Mesendoderm (in vitro differentiated cells): Measurements from ENCODE around the gene CDCP2.

ENCODE experiments used
- DNase-seq: peaks from one replicate; pipeline ENCODE4 v3.0.0; 2013
- H2AK5ac ChIP-seq: 2 replicates; pipeline ENCODE4 v1.6.1; 2013; ENCODE audit warnings: low read length, inconsistent platforms
- H2BK120ac ChIP-seq: 2 replicates; pipeline ENCODE4 v1.6.1; 2013; ENCODE audit warnings: low read depth, mild to moderate bottlenecking, low read length, moderate library complexity, mixed read lengths
- H2BK15ac ChIP-seq: replicated peaks from 2 replicates; pipeline ENCODE4 v1.6.1; 2013; ENCODE audit warnings: low read depth, mild to moderate bottlenecking, moderate library complexity
- H2BK5ac ChIP-seq: 2 replicates; pipeline ENCODE4 v1.6.1; 2013; ENCODE audit warnings: low read length, inconsistent platforms
- H3K18ac ChIP-seq: 2 replicates; pipeline ENCODE4 v1.6.1; 2013; ENCODE audit warnings: mild to moderate bottlenecking, low read length, mixed read lengths
- H3K23ac ChIP-seq: one replicate; pipeline ENCODE4 v1.6.1; 2013; ENCODE audit warnings: low read length
- H3K27ac ChIP-seq: 2 replicates; pipeline ENCODE4 v1.5.1; 2013; ENCODE audit warnings: low read depth, mild to moderate bottlenecking, inconsistent platforms, low read length, moderate library complexity
- H3K27me3 ChIP-seq: 2 replicates; pipeline ENCODE4 v1.6.1; 2013; ENCODE audit warnings: low read length, control low read depth, mild to moderate bottlenecking, inconsistent platforms; ENCODE audit not compliant: insufficient read depth, poor library complexity
- H3K36me3 ChIP-seq: 2 replicates; pipeline ENCODE4 v1.6.1; 2013; ENCODE audit warnings: low read length, inconsistent platforms; ENCODE audit not compliant: control insufficient read depth, insufficient read depth
- H3K4ac ChIP-seq: one replicate; pipeline ENCODE4 v1.6.1; 2013; ENCODE audit warnings: low read depth, mild to moderate bottlenecking, low read length, moderate library complexity
- H3K4me1 ChIP-seq: 2 replicates; pipeline ENCODE4 v1.6.1; 2013; ENCODE audit warnings: low read depth, low read length, inconsistent platforms; ENCODE audit not compliant: control insufficient read depth
- H3K4me2 ChIP-seq: 2 replicates; pipeline ENCODE4 v1.6.1; 2013; ENCODE audit warnings: low read length
- H3K4me3 ChIP-seq: 2 replicates; pipeline ENCODE4 v1.5.1; 2013; ENCODE audit warnings: mild to moderate bottlenecking, low read length
- H3K56ac ChIP-seq: one replicate; pipeline ENCODE4 v1.6.1; 2013; ENCODE audit warnings: low read length
- H3K79me1 ChIP-seq: 2 replicates; pipeline ENCODE4 v1.6.1; 2013; ENCODE audit warnings: low read length, inconsistent platforms
- H3K79me2 ChIP-seq: 2 replicates; pipeline ENCODE4 v1.6.1; 2013; ENCODE audit warnings: mild to moderate bottlenecking, low read length; ENCODE audit not compliant: control insufficient read depth, insufficient read depth
- H3K9ac ChIP-seq: 2 replicates; pipeline ENCODE4 v1.6.1; 2013; ENCODE audit warnings: low read length, inconsistent platforms
- H4K5ac ChIP-seq: one replicate; pipeline ENCODE4 v1.6.1; 2013; ENCODE audit warnings: low read length
- H4K8ac ChIP-seq: one replicate; pipeline ENCODE4 v1.6.1; 2013; ENCODE audit warnings: low read depth, mild to moderate bottlenecking, control low read depth, low read length, moderate library complexity
- WGBS: extraction: QIAGEN DNeasy Blood & Tissue Kit; methylation state at CpG from one replicate; pipeline ENCODE4 v1.1.7; 2013; ENCODE audit warnings: low lambda C conversion rate, missing lambda C conversion rate; ENCODE audit not compliant: insufficient coverage; ENCODE audit errors: extremely low coverage; 5-methylcytosine and 5-hydroxymethylcytosine counted together

Gene CDCP2

GRCh38 chr1:54120018-54120697, 32.6 kb downstream of the CDCP2 start:
- Histone ChIP-seq H3K27ac (no peak overlapping the region), H4K5ac (no peak overlapping the region), H2BK120ac (no peak overlapping the region), H3K23ac (no peak overlapping the region), H3K4me3 (no peak overlapping the region), H3K4me2 (no peak overlapping the region), H3K18ac (no peak overlapping the region), H2BK5ac (no peak overlapping the region), H3K9ac (no peak overlapping the region), H3K79me2 (no peaks in the 10 kb centered on the region), H3K79me1 (no peaks in the 10 kb centered on the region), H2AK5ac (peak overlapping the region; percentile 73), H3K27me3 (no peaks in the 10 kb centered on the region), H3K36me3 (no peaks in the 10 kb centered on the region), H3K4ac (no peak overlapping the region), H3K56ac (no peak overlapping the region), H4K8ac (no peak overlapping the region), H3K4me1 (no peaks in the 10 kb centered on the region), H2BK15ac (no peak overlapping the region)
- no peak for DNase-seq
- 100% methylated on average over 4 of the region's 13 CpGs for WGBS

GRCh38 chr1:54118704-54119103, 34.1 kb downstream of the CDCP2 start:
- Histone ChIP-seq H4K8ac (no peak overlapping the region), H3K18ac (no peak overlapping the region), H3K27ac (no peak overlapping the region), H3K56ac (no peak overlapping the region), H3K79me2 (no peaks in the 10 kb centered on the region), H3K36me3 (no peaks in the 10 kb centered on the region), H3K9ac (no peak overlapping the region), H3K79me1 (no peaks in the 10 kb centered on the region), H2BK5ac (no peak overlapping the region), H3K4me1 (no peaks in the 10 kb centered on the region), H2AK5ac (no peak overlapping the region), H3K27me3 (no peaks in the 10 kb centered on the region), H2BK120ac (no peak overlapping the region), H3K4me2 (no peak overlapping the region), H3K4ac (no peak overlapping the region), H2BK15ac (no peak overlapping the region), H3K4me3 (no peak overlapping the region), H4K5ac (no peak overlapping the region), H3K23ac (no peak overlapping the region)
- no peak for DNase-seq
- no CpG with 5 or more reads among the region's 8 CpGs for WGBS

DNA sequence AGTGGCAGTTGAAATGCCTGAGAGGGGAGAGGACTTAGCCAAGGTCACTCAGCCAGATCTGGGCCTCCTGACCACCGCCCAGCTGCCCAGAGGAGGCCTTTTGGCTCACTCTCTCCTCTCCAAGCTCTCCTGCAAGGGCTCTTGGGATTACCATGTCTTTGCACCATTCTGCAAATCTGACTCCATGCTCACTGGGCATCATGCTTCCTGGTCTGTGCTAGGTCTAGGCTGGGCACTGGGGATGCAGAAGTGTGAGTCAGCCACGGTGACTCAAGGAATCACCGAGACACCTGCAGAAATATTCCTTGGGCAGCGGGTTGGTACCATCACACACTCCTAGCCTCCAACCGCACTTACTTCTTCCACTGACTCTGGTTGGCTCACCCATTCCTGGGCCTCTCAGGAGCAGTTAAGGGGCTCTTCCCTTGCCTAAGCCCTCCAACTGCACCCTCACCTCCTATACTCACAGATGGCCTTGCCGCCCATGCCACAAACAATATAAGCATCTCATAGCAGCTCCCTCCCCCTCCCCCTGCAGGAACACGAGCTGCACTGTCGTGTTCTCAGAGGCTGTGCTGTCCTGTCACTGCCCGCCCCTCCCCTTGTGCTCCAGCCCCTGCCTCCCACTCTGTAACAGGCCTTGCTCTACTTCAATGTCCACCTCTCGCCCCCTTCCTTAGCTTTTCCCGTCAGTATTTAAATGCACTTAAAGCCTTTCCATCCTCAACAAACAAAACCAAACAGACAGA, 34.8 kb downstream of the CDCP2 start:
- H3K27ac ChIP-seq, result no peak overlapping the region
- WGBS, result no CpG with 5 or more reads among the region's 11 CpGs
- no peak overlapping the region for H3K23ac ChIP-seq
- H3K4me2 ChIP-seq, result no peak overlapping the region
- H2AK5ac ChIP-seq, result no peak overlapping the region
- H2BK5ac ChIP-seq, result no peak overlapping the region
- H3K9ac ChIP-seq, result no peak overlapping the region
- H3K18ac ChIP-seq, result no peak overlapping the region
- H3K27me3 ChIP-seq, result no peaks in the 10 kb centered on the region
- H3K56ac ChIP-seq, result no peak overlapping the region
- no peak overlapping the region for H3K4ac ChIP-seq
- no peak for DNase-seq
- H3K79me1 ChIP-seq, result no peaks in the 10 kb centered on the region
- no peak overlapping the region for H2BK15ac ChIP-seq
- H3K4me1 ChIP-seq, result no peaks in the 10 kb centered on the region
- H3K4me3 ChIP-seq, result no peak overlapping the region
- no peak overlapping the region for H4K8ac ChIP-seq
- H2BK120ac ChIP-seq, result no peak overlapping the region
- no peak overlapping the region for H4K5ac ChIP-seq
- H3K36me3 ChIP-seq, result no peaks in the 10 kb centered on the region
- H3K79me2 ChIP-seq, result no peaks in the 10 kb centered on the region

DNA sequence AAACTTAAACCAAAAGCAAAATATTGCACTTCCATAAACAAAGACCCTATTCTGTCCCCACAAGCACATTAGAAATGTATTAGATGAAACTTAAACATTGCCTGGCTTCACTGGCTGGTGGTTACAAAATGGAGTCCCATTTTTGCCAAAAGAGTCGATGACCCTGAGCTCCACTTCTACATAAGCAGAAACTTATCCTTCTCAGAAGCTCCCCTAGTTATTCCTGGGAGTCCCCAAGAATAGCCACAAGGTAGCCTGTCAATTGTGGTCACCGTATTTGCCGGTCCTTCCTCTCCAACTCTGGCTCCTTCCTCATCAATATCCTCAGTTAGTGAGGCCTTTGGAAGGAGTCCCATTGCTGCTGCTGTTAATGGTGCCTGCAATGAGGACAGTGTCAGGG, 37.3 kb downstream of the CDCP2 start:
- WGBS, result no CpG with 5 or more reads among the region's 3 CpGs

DNA sequence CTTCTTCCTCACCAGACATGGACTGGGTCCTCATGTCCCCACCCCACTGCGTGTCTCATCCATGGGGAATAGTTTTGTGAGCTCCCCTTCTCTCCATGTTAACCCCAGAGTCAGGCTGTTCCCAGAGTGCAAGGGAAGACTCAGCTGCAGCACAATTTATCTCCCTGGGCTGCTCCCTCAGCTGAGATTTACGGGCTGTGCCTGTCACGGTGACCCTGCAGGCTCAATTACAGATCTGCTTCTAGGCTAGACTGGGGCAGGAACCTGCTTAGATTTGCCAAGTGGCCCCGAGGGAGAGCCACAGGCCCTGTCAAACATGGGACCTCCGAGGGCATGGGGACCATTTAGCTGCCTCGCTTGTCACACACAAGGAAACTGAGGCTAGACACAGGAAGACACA, 37.8 kb downstream of the CDCP2 start:
- Histone ChIP-seq H3K79me2 (no peaks in the 10 kb centered on the region), H3K4me2 (no peak overlapping the region), H2BK5ac (no peak overlapping the region), H3K36me3 (no peaks in the 10 kb centered on the region), H3K56ac (no peak overlapping the region), H3K79me1 (no peaks in the 10 kb centered on the region), H2BK15ac (no peak overlapping the region), H3K9ac (no peak overlapping the region), H3K4me3 (no peak overlapping the region), H3K4ac (no peak overlapping the region), H2BK120ac (no peak overlapping the region), H4K8ac (no peak overlapping the region), H3K27me3 (no peaks in the 10 kb centered on the region), H4K5ac (no peak overlapping the region), H2AK5ac (no peak overlapping the region), H3K27ac (no peak overlapping the region), H3K4me1 (no peaks in the 10 kb centered on the region), H3K18ac (no peak overlapping the region), H3K23ac (no peak overlapping the region)
- no CpG with 5 or more reads among the region's 6 CpGs for WGBS
- DNase-seq, result no peak

More for the DNA sequence above, 37.3 kb downstream of the CDCP2 start:
- H4K5ac ChIP-seq, result no peak overlapping the region
- no peak overlapping the region for H4K8ac ChIP-seq
- no peak overlapping the region for H3K56ac ChIP-seq
- H3K27me3 ChIP-seq, result no peaks in the 10 kb centered on the region
- H3K18ac ChIP-seq, result no peak overlapping the region
- H2BK15ac ChIP-seq, result no peak overlapping the region
- H3K79me2 ChIP-seq, result no peaks in the 10 kb centered on the region
- no peaks in the 10 kb centered on the region for H3K36me3 ChIP-seq
- no peak overlapping the region for H2BK5ac ChIP-seq
- H2BK120ac ChIP-seq, result no peak overlapping the region
- no peak overlapping the region for H2AK5ac ChIP-seq
- no peak for DNase-seq
- no peaks in the 10 kb centered on the region for H3K4me1 ChIP-seq
- no peak overlapping the region for H3K4me3 ChIP-seq
- no peak overlapping the region for H3K27ac ChIP-seq
- no peak overlapping the region for H3K23ac ChIP-seq
- no peak overlapping the region for H3K9ac ChIP-seq
- H3K4me2 ChIP-seq, result no peak overlapping the region
- no peaks in the 10 kb centered on the region for H3K79me1 ChIP-seq
- no peak overlapping the region for H3K4ac ChIP-seq
